DOHH2 (cell line): ENCODE measurements around the gene CCDC51.
A peak's percentile ranks its signal among the peaks of the same experiment; 100 is the strongest.

Source experiments
- H3F3A ChIP-seq: fragments of 200-600 bp; sonication (generic), shearing (Covaris generic); 2 replicates; pipeline ENCODE4 v1.6.0; 2016; ENCODE audit warnings: antibody characterized with exemption, mild to moderate bottlenecking; ENCODE audit not compliant: control insufficient read depth, insufficient read depth
- H3K27ac ChIP-seq: fragments of 200-600 bp; sonication (generic); 2 replicates; pipeline ENCODE4 v1.5.1; 2014; ENCODE audit warnings: low read depth, mild to moderate bottlenecking, low read length, moderate library complexity
- H3K27me3 ChIP-seq: fragments of 200-600 bp; sonication (generic); 2 replicates; pipeline ENCODE4 v1.6.1; 2014; ENCODE audit warnings: mild to moderate bottlenecking, low read length, mixed read lengths; ENCODE audit not compliant: control insufficient read depth
- H3K36me3 ChIP-seq: fragments of 200-600 bp; sonication (generic); 2 replicates; pipeline ENCODE4 v1.6.1; 2014; ENCODE audit warnings: mild to moderate bottlenecking, low read length, moderate library complexity, mixed read lengths; ENCODE audit not compliant: control insufficient read depth
- H3K4me1 ChIP-seq: fragments of 200-600 bp; sonication (generic); 2 replicates; pipeline ENCODE4 v1.6.1; 2014; ENCODE audit warnings: mild to moderate bottlenecking, low read length, mixed read lengths; ENCODE audit not compliant: control insufficient read depth
- H3K4me2 ChIP-seq: fragments of 200-600 bp; sonication (generic); 2 replicates; pipeline ENCODE4 v1.6.0; 2014; ENCODE audit warnings: mild to moderate bottlenecking, low read length, moderate library complexity
- H3K4me3 ChIP-seq: fragments of 200-600 bp; sonication (generic); 2 replicates; pipeline ENCODE4 v1.5.1; 2014; ENCODE audit warnings: mild to moderate bottlenecking, low read length, mixed read lengths
- H3K79me2 ChIP-seq: fragments of 200-600 bp; sonication (generic); 2 replicates; pipeline ENCODE4 v1.6.1; 2014; ENCODE audit warnings: mild to moderate bottlenecking, low read length, mixed read lengths; ENCODE audit not compliant: control insufficient read depth
- H3K9me2 ChIP-seq: fragments of 200-600 bp; sonication (generic); replicated peaks from 2 replicates; pipeline ENCODE4 v1.6.1; 2014; ENCODE audit warnings: mild to moderate bottlenecking, low read length, mixed read lengths; ENCODE audit not compliant: control insufficient read depth
- H3K9me3 ChIP-seq: fragments of 200-600 bp; sonication (generic); 2 replicates; pipeline ENCODE4 v1.6.1; 2014; ENCODE audit warnings: antibody characterized with exemption, low read length, mixed read lengths; ENCODE audit not compliant: control insufficient read depth, insufficient read depth
- H4K20me1 ChIP-seq: fragments of 200-600 bp; sonication (generic); 2 replicates; pipeline ENCODE4 v1.6.0; 2014; ENCODE audit warnings: low read depth, mild to moderate bottlenecking, antibody characterized with exemption, low read length, moderate library complexity; ENCODE audit not compliant: control insufficient read depth, insufficient read depth
- CTCF ChIP-seq: fragments of 200-600 bp; sonication (generic); IDR thresholded peaks from one replicate; pipeline ENCODE4 v1.5.1; 2014; ENCODE audit warnings: antibody characterized with exemption, mild to moderate bottlenecking, low read depth, low read length; ENCODE audit not compliant: poor library complexity, severe bottlenecking
- EZH2phosphoT487 ChIP-seq: fragments of 200-600 bp; sonication (generic); IDR thresholded peaks from 2 replicates; pipeline ENCODE4 v1.6.1; 2017; ENCODE audit warnings: borderline replicate concordance, mild to moderate bottlenecking, antibody characterized with exemption, low read length, moderate library complexity, mixed read lengths

CCDC51 gene

DNA sequence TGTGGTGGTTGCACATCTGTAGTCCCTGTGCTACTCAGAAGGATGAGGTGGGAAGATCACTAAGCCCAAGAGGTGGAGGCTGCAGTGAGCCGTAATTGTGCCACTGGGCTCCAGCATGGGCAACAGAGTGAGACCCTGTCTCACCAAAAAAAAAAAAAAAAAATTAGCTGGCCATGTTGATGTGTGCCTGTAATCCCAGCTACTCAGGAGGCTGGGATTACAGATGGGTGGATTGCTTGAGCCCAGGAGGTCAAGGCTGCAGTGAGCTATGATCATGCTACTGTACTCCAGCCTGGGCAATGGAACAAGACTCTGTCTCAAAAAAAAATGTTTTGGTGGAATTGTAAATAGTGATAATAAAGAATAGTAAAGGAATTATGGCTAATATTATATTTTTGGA lies 16.5 kb upstream of the CCDC51 start:
- peaks cover 80% of the 10 kb centered on the region for H3K36me3 ChIP-seq

DNA sequence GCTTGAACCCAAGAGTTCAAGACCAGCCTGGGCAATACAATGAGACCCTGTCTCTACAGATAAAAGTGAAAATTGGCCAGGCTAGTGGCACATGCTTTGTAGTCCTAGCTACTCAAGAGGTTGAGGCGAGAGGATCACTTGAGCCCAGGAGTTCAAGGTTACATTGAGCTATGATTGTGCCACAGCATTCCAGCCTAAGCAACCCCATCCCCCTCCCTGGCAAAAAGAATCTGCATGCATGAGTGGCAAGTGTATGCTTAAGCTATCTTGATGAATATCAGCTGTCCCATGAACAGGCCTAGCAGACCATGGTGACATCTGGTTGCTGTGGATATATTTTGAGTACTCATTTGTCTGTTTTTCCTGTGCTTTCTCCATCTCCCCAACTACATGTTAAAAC lies 11.4 kb upstream of the CCDC51 start:
- Histone ChIP-seq H3K79me2 (peaks cover 25% of the 10 kb centered on the region), H3K4me3 (no peak overlapping the region), H3K36me3 (peaks cover 70% of the 10 kb centered on the region), H3K27me3 (no peaks in the 10 kb centered on the region), H4K20me1 (no peaks in the 10 kb centered on the region; the same call in 1 of the 2 replicates), H3K4me2 (no peak overlapping the region), H3K9me2 (no peaks in the 10 kb centered on the region), H3F3A (no peaks in the 10 kb centered on the region), H3K27ac (no peak overlapping the region), H3K4me1 (peaks cover 9% of the 10 kb centered on the region), H3K9me3 (no peaks in the 10 kb centered on the region)
- no peak for TF ChIP-seq CTCF
- TF ChIP-seq EZH2phosphoT487, result no peak

More for the DNA sequence above, 16.5 kb upstream of the CCDC51 start:
- no peaks in the 10 kb centered on the region for H3K9me3 ChIP-seq
- H3K27me3 ChIP-seq, result no peaks in the 10 kb centered on the region
- no peak overlapping the region for H3K4me3 ChIP-seq
- no peak overlapping the region for H3K4me2 ChIP-seq
- H3F3A ChIP-seq, result peaks cover 7% of the 10 kb centered on the region; the same call in 1 of the 2 replicates
- no peaks in the 10 kb centered on the region for H3K9me2 ChIP-seq
- no peaks in the 10 kb centered on the region for H3K4me1 ChIP-seq
- H4K20me1 ChIP-seq, result no peaks in the 10 kb centered on the region
- TF ChIP-seq EZH2phosphoT487 (no peak), CTCF (no peak)
- H3K27ac ChIP-seq, result no peak overlapping the region
- H3K79me2 ChIP-seq, result no peaks in the 10 kb centered on the region

GRCh38 chr3:48446425-48447193 lies 6.7 kb upstream of the CCDC51 start, which contains the start of gene ATRIP:
TSS of gene ATRIP (plus strand) at chr3:48446737. CDS start at chr3:48446846, 109 bp downstream.
- H3K9me3 ChIP-seq, result no peaks in the 10 kb centered on the region
- peaks cover 60% of the 10 kb centered on the region for H3K36me3 ChIP-seq
- peak within 1 kb of the TSS; percentile 89 for H3K4me2 ChIP-seq
- H3K79me2 ChIP-seq, result peaks cover 50% of the 10 kb centered on the region
- H3F3A ChIP-seq, result peaks cover 30% of the 10 kb centered on the region
- 0 out of 2 replicates have a peak within 1 kb of the TSS, but pooled peaks have one; percentile 2 for H3K27ac ChIP-seq
- H3K4me3 ChIP-seq, result peak within 1 kb of the TSS; percentile 79
- TF ChIP-seq EZH2phosphoT487 (no peak), CTCF (no peak)
- H3K27me3 ChIP-seq, result no peaks in the 10 kb centered on the region
- H3K9me2 ChIP-seq, result no peaks in the 10 kb centered on the region
- H4K20me1 ChIP-seq, result peaks cover 3% of the 10 kb centered on the region
- H3K4me1 ChIP-seq, result peaks cover 24% of the 10 kb centered on the region
